ENCODE results near the gene ZRANB1. TPM values are rescaled to one million over a fixed set of nuclear protein-coding genes. Genes with fewer than 3 reads are reported as not detected.
A peak's percentile ranks its signal among the peaks of the same experiment; 100 is the strongest.

The ZRANB1 gene
- 6.2 and 8.1 TPM in 2 replicates for polyA plus RNA-seq (2012; rRNA removed)
- 8.8 and 9.4 TPM in 2 replicates for polyA plus RNA-seq (2012; cell fraction: cytosol; rRNA removed)
- 4.9 and 8.8 TPM in 2 replicates for polyA plus RNA-seq (2012; cell fraction: nucleus; rRNA removed)

- no peak within 1 kb of the TSS for H3K9ac ChIP-seq
- H3K9me3 ChIP-seq = no peaks in the 10 kb centered on the region
- TF ChIP-seq IRF3 (IDR thresholded peaks at IDR 0.05; ENCODE audit: low read depth, low read length) = no peak
- no peak for TF ChIP-seq NFIC (IDR thresholded peaks at IDR 0.05; ENCODE audit: borderline replicate concordance)
- no peak for TF ChIP-seq YY1 (IDR thresholded peaks at IDR 0.05; ENCODE audit: low read depth)
- no peak for TF ChIP-seq FOXJ3 (CRISPR knock-in tag; IDR thresholded peaks at IDR 0.05)
- no peak for TF ChIP-seq MXI1 (IDR thresholded peaks at IDR 0.05; ENCODE audit: low read depth, low read length)
- no peak for TF ChIP-seq POLR2AphosphoS5 (IDR thresholded peaks at IDR 0.05; ENCODE audit: low read depth, low read length)
- H3K27ac ChIP-seq (ENCODE audit: low read depth in 2 of 2, low read length in 1 of 2) = peak within 1 kb of the TSS in 1 of 2 experiments; percentile 22; a peak in 1 of 4 replicates
- ChIA-PET CTCF (interaction anchor here (1.4 kb wide), 1 partner anchor 119 kb away, joined by 5 read pairs; no protein-coding TSS in a partner anchor), POLR2A (no interaction called here)
- no peak for DNase-seq
- H2AFZ ChIP-seq (ENCODE audit: low read depth) = no peak within 1 kb of the TSS
- 97% methylated on average over 4 of the region's 4 CpGs for WGBS (ENCODE audit: low lambda C conversion rate)
- H3F3A ChIP-seq (replicated peaks; ENCODE audit: insufficient read depth) = no peaks in the 10 kb centered on the region
- no peaks in the 10 kb centered on the region for H3K27me3 ChIP-seq (ENCODE audit: insufficient read depth)
- no peaks in the 10 kb centered on the region for H3K36me3 ChIP-seq (replicated peaks in 1 of 2; ENCODE audit: control insufficient read depth in 1 of 2, insufficient read depth in 2 of 2, low read length in 1 of 2)
- no peak within 1 kb of the TSS for H3K4me2 ChIP-seq
- no peaks in the 10 kb centered on the region for H3K9me2 ChIP-seq
- H3K4me1 ChIP-seq (ENCODE audit: control insufficient read depth in 1 of 2, insufficient read depth in 2 of 2, low read depth in 1 of 2, low read length in 1 of 2) = peaks cover 0 to 8% of the 10 kb centered on the region in 2 experiments
- H4K20me1 ChIP-seq (ENCODE audit: insufficient read depth) = peaks cover 90% of the 10 kb centered on the region
- peaks cover 100% of the 10 kb centered on the region for H3K79me2 ChIP-seq (ENCODE audit: insufficient read depth)
- no peak within 1 kb of the TSS for H3K4me3 ChIP-seq (ENCODE audit: low read depth in 2 of 2, low read length in 1 of 2)
Measured at GRCh38 chr10:124941823-124942222, at the start of gene ZRANB1. Gene ZRANB1, plus strand, starts transcription at chr10:124942123. Its CDS starts 371 bp downstream, at chr10:124942494.

- Histone ChIP-seq H3F3A (replicated peaks; ENCODE audit: insufficient read depth) (no peaks in the 10 kb centered on the region), H2AFZ (ENCODE audit: low read depth) (no peak overlapping the region), H3K4me2 (no peak overlapping the region), H3K4me3 (ENCODE audit: low read depth in 2 of 2, low read length in 1 of 2) (no peak overlapping the region), H3K27me3 (ENCODE audit: insufficient read depth) (no peaks in the 10 kb centered on the region), H4K20me1 (ENCODE audit: insufficient read depth) (no peaks in the 10 kb centered on the region), H3K4me1 (ENCODE audit: control insufficient read depth in 1 of 2, insufficient read depth in 2 of 2, low read depth in 1 of 2, low read length in 1 of 2) (no peaks in the 10 kb centered on the region), H3K27ac (ENCODE audit: low read depth in 2 of 2, low read length in 1 of 2) (no peak overlapping the region), H3K9me2 (no peaks in the 10 kb centered on the region), H3K79me2 (ENCODE audit: insufficient read depth) (no peaks in the 10 kb centered on the region), H3K9me3 (no peaks in the 10 kb centered on the region), H3K9ac (no peak overlapping the region), H3K36me3 (replicated peaks in 1 of 2; ENCODE audit: control insufficient read depth in 1 of 2, insufficient read depth in 2 of 2, low read length in 1 of 2) (no peaks in the 10 kb centered on the region)
- POLR2A ChIA-PET = no interaction called here
- CTCF ChIA-PET = no interaction called here
- no peak for DNase-seq
- TF ChIP-seq TAF1 (IDR thresholded peaks at IDR 0.05; ENCODE audit: borderline replicate concordance, low read depth, low read length) (no peak), MXI1 (IDR thresholded peaks at IDR 0.05; ENCODE audit: low read depth, low read length) (no peak), SMC3 (IDR thresholded peaks at IDR 0.05; ENCODE audit: low read depth, low read length) (no peak), NFIC (IDR thresholded peaks at IDR 0.05; ENCODE audit: borderline replicate concordance) (no peak), RXRA (IDR thresholded peaks at IDR 0.05; ENCODE audit: borderline replicate concordance, low read depth) (no peak), GABPA (IDR thresholded peaks at IDR 0.05; ENCODE audit: low read depth) (no peak), FOXM1 (IDR thresholded peaks at IDR 0.05; ENCODE audit: low read depth) (no peak), GATA2 (CRISPR knock-in tag; IDR thresholded peaks at IDR 0.05) (no peak), JUND (IDR thresholded peaks at IDR 0.05) (no peak), RFX5 (IDR thresholded peaks at IDR 0.05; ENCODE audit: low read length) (no peak), ZBTB33 (IDR thresholded peaks at IDR 0.05; ENCODE audit: borderline replicate concordance, low read depth) (no peak), TEAD4 (IDR thresholded peaks at IDR 0.05; ENCODE audit: borderline replicate concordance, insufficient read depth) (no peak), CTCF (IDR thresholded peaks at IDR 0.05) (no peak), TCF12 (IDR thresholded peaks at IDR 0.05) (no peak)
- WGBS (ENCODE audit: low lambda C conversion rate) = 67% methylated on average over 2 of the region's 2 CpGs
Measured at GRCh38 chr10:124892905-124893304, 49.0 kb upstream of the ZRANB1 start.

Measured in SK-N-SH (cell line).